ENCODE results near the gene CYLD. TPM values are rescaled to one million over a fixed set of nuclear protein-coding genes. Genes with fewer than 3 reads are reported as not detected.

Gene CYLD
- total and polyA plus RNA-seq, 2 experiments from 2014 or later = 13.6 to 16.1 TPM

DNA sequence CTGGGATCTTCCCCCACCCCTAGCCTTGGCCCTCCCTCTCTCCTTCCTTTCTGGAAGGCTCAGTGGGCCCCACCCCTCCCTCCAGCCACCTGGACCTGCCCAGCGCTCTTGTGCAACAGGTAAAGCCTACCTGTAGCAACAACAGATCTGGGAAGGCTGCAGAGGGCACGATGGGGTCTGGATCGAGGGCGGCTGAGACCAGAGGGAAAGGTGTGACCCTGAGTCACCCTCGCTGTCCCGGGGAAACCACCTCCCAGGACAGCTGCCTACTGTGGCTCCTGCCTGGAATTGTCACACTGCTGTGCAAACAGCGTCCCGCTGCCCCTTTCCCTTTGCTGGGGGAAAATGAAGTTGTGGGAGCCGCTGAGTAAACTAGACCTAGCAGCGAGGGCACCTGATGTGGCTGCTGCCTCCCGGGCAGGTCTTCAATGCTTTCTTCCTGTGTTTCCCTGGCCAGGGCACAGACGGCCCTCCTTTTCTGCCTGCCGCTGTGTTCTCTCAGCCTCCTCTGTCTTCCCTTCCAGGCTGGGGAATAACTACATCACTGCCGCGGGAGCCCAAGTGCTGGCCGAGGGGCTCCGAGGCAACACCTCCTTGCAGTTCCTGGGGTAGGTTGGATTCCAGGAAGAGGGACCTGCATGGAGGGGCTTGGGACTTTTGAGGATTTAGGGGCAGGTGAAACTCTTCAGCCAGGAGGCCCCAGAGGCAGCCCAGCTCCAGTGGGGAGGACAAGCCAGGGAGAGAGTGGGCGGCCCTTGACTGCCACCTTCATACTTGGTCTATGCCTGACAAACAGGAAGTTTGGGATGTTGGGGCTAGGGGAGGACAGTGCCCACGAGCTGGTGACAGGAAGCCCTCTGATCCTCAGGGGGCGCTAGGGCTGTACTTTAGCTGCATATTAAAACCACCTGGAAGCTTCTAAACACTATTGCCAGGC, 22.2 kb upstream of the CYLD start:
- Histone ChIP-seq H3K27me3 (no peaks in the 10 kb centered on the region), H3K27ac (no peak overlapping the region), H3K4me3 (no peak overlapping the region), H3K4me1 (ENCODE audit: low read depth) (peaks cover 4% of the 10 kb centered on the region), H3K36me3 (no peaks in the 10 kb centered on the region), H3K9me3 (ENCODE audit: low read depth) (no peaks in the 10 kb centered on the region)
- DNase-seq (ENCODE audit: low read depth in 1 of 2, low spot score in 1 of 2) = no peak
- TF ChIP-seq, protein P1, sequence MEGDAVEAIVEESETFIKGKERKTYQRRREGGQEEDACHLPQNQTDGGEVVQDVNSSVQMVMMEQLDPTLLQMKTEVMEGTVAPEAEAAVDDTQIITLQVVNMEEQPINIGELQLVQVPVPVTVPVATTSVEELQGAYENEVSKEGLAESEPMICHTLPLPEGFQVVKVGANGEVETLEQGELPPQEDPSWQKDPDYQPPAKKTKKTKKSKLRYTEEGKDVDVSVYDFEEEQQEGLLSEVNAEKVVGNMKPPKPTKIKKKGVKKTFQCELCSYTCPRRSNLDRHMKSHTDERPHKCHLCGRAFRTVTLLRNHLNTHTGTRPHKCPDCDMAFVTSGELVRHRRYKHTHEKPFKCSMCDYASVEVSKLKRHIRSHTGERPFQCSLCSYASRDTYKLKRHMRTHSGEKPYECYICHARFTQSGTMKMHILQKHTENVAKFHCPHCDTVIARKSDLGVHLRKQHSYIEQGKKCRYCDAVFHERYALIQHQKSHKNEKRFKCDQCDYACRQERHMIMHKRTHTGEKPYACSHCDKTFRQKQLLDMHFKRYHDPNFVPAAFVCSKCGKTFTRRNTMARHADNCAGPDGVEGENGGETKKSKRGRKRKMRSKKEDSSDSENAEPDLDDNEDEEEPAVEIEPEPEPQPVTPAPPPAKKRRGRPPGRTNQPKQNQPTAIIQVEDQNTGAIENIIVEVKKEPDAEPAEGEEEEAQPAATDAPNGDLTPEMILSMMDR (IDR thresholded peaks at IDR 0.05; ENCODE audit: low read depth, low read length) = no peak

DNA sequence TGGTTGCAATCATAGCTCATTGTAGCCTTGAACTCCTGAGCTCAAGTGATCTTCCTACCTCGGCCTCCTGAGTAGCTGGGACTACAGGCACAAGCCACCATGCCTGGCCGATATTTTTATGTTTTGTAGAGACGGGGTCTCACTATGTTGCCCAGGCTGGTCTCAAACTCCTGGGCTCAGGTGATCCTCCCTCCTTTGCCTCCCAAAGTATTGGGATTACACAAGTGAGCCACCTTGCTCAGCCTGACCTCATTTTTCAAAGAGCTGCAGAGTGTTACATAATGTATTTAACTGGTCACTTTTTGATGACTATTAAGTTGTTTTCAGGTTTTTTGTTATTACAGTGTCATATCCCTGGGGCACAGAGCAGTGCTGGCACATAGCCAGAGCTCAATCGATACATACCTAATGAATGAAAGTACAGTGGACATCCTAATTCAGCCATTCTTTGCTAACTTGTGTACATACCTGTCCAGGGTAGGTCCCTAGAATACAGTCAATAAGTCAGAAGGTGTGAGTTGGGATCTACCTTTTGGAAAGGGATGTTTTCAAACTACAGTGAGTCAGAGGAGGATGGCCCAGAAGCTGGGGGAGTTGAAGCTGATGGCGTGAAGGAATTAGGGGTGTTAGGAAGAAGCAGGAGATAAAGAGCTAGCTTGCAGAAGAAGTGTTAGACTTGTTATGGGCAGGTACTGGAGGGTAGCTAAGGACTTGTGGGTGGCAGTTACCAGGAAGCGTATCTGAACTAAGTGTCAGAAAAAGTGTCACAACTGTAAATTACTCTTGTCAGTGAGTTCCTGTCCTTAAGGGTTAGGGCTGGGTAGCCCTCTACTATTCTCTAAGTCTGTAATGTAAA, 20.1 kb upstream of the CYLD start:
- Histone ChIP-seq H3K9me3 (ENCODE audit: low read depth) (no peaks in the 10 kb centered on the region), H3K4me1 (ENCODE audit: low read depth) (no peaks in the 10 kb centered on the region), H3K36me3 (no peaks in the 10 kb centered on the region), H3K27me3 (no peaks in the 10 kb centered on the region), H3K4me3 (no peak overlapping the region), H3K27ac (no peak overlapping the region)
- TF ChIP-seq, protein P1 (IDR thresholded peaks at IDR 0.05; ENCODE audit: low read depth, low read length) = no peak
- no peak for DNase-seq (ENCODE audit: low read depth in 1 of 2, low spot score in 1 of 2)

DNA sequence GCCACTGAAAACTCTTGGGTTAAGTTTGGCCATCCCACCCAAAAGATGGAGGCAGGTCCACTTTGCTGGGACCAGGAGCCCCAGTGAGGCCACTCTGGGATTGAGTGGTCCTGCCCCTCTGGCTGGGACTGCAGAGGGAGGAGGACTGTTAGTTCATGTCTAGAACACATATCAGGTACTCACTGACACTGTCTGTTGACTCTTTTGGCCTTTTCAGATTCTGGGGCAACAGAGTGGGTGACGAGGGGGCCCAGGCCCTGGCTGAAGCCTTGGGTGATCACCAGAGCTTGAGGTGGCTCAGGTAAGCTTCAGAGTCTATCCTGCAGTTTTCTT, 19.5 kb upstream of the CYLD start:
- Histone ChIP-seq H3K36me3 (no peaks in the 10 kb centered on the region), H3K27me3 (no peaks in the 10 kb centered on the region), H3K4me3 (no peak overlapping the region), H3K9me3 (ENCODE audit: low read depth) (no peaks in the 10 kb centered on the region), H3K27ac (no peak overlapping the region), H3K4me1 (ENCODE audit: low read depth) (no peaks in the 10 kb centered on the region)
- DNase-seq (ENCODE audit: low read depth in 1 of 2, low spot score in 1 of 2) = no peak
- TF ChIP-seq, protein P1 (IDR thresholded peaks at IDR 0.05; ENCODE audit: low read depth, low read length) = no peak

DNA sequence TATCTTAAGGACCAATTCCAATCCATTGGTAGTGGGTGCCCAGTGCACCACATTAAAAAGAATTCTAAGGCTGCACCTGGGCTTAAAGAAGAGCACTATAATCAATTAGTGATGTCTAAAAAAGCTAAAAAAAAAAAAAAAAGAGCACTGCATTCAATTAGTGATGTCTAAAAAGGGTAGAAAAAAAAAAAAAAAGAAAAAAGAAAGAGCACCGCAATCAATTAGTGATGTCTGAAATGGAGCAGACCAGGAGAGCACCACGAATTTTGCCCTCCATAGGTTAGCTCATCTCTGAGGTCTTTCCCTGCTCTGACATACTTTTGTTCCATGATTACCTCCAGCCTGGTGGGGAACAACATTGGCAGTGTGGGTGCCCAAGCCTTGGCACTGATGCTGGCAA, 18.9 kb upstream of the CYLD start:
- no peaks in the 10 kb centered on the region for H3K9me3 ChIP-seq (ENCODE audit: low read depth)
- DNase-seq (ENCODE audit: low read depth in 1 of 2, low spot score in 1 of 2) = no peak
- H3K4me1 ChIP-seq (ENCODE audit: low read depth) = no peaks in the 10 kb centered on the region
- no peak overlapping the region for H3K4me3 ChIP-seq
- H3K27ac ChIP-seq = no peak overlapping the region
- H3K27me3 ChIP-seq = no peaks in the 10 kb centered on the region
- TF ChIP-seq, protein P1 (IDR thresholded peaks at IDR 0.05; ENCODE audit: low read depth, low read length) = no peak
- H3K36me3 ChIP-seq = no peaks in the 10 kb centered on the region

DNA sequence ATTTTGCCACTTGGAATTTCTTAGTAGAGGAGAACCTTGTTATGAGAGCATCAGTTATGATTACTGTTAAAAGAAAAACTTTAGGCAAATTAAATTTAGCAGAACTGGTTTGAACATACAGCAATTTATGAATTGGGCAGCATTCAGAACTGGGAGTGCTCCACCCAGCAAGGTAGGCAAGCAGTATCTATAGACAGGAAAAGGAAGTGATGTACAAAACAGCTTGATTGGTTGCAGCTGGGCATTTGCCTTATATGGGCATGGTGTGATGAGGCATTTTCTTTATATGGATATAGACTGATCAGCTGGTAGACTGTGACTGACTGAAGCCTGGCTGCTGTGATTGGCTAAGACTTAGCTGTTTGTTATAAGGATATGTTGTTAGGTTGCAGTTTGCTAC, 17.6 kb upstream of the CYLD start:
- H3K4me3 ChIP-seq = no peak overlapping the region
- no peak overlapping the region for H3K27ac ChIP-seq
- TF ChIP-seq, protein P1 (IDR thresholded peaks at IDR 0.05; ENCODE audit: low read depth, low read length) = no peak
- no peak for DNase-seq (ENCODE audit: low read depth in 1 of 2, low spot score in 1 of 2)
- no peaks in the 10 kb centered on the region for H3K27me3 ChIP-seq
- no peaks in the 10 kb centered on the region for H3K36me3 ChIP-seq
- H3K9me3 ChIP-seq (ENCODE audit: low read depth) = no peaks in the 10 kb centered on the region
- H3K4me1 ChIP-seq (ENCODE audit: low read depth) = no peaks in the 10 kb centered on the region

Measured in cardiac muscle cell (in vitro differentiated cells and primary cell).